Uterus (tissue), 4 donors: Measurements from ENCODE around the gene NSMF. TPM values are rescaled to one million over a fixed set of nuclear protein-coding genes. Genes with fewer than 3 reads are reported as not detected.

Experiments used
- DNase-seq, 2 donors: peaks; one replicate each; pipeline ENCODE4 v3.0.0-alpha.2; 2019 to 2020
- H3K27ac ChIP-seq, 2 donors: fragments of 200-600 bp; sonication (generic); 1 replicate in 1 of 2; 2 replicates in 1 of 2; pipeline ENCODE4 v1.5.1; 2016 to 2018
- H3K27me3 ChIP-seq, 2 donors: fragments of 200-600 bp; sonication (generic); one replicate each; pipeline ENCODE4 v1.5.1; 2018 to 2019; ENCODE audit warnings: control low read depth in 1 of 2
- H3K36me3 ChIP-seq, 2 donors: fragments of 200-600 bp; sonication (generic); one replicate each; pipeline ENCODE4 v1.5.1; 2019; ENCODE audit warnings: control low read depth in 1 of 2
- H3K4me1 ChIP-seq, 2 donors: fragments of 200-600 bp; sonication (generic); one replicate each; pipeline ENCODE4 v1.5.1; 2018 to 2019; ENCODE audit warnings: control low read depth in 1 of 2
- H3K4me3 ChIP-seq, 2 donors: fragments of 200-600 bp; sonication (generic); 1 replicate in 1 of 2; 2 replicates in 1 of 2; pipeline ENCODE4 v1.5.1; 2018 to 2019; ENCODE audit warnings: mild to moderate bottlenecking in 1 of 2
- H3K9me3 ChIP-seq, 2 donors: fragments of 200-600 bp; sonication (generic); one replicate each; pipeline ENCODE4 v1.5.1; 2019; ENCODE audit warnings: control low read depth in 1 of 2
- CTCF ChIP-seq, 4 experiments: fragments of 200-600 bp in 2 of 4; fragments of 450-650 bp in 2 of 4; sonication (generic) in 2 of 4; IDR thresholded peaks; one replicate each; pipeline ENCODE4 v1.5.1; 2016 to 2019; ENCODE audit warnings: antibody characterized with exemption in 4 of 4, mild to moderate bottlenecking in 2 of 4, moderate library complexity in 1 of 4
- POLR2A ChIP-seq, 2 donors: fragments of 450-650 bp; IDR thresholded peaks; one replicate each; pipeline ENCODE4 v1.6.1; 2016; ENCODE audit warnings: antibody characterized with exemption in 2 of 2, mild to moderate bottlenecking in 1 of 2, moderate library complexity in 1 of 2
- intact Hi-C: fragments of 100-400 bp; cut with DNase I; formaldehyde crosslinking; loops from one replicate; pipeline ENCODE4 v1.15.1; 2023; ENCODE audit warnings: low total_unique reads
- microRNA-seq: library from miRNA; unstranded; fragments of <30 nt; microRNA quantifications from one replicate; pipeline ENCODE4, GENCODE V29; 2016; ENCODE audit warnings: borderline microRNAs expressed, borderline replicate concordance
- total RNA-seq, 4 donors: library from RNA; depleted of rRNA in 3 of 4; stranded (reverse); fragments of >200 nt in 3 of 4; gene quantifications; one replicate each; pipeline versions ENCODE4 v1.1.0 to v1.2.4, GENCODE V29; 2014 to 2023
- donor health status: DM: yes; HTN: yes; CAD: no.

NSMF gene
- total RNA-seq, 4 donors from 2014 or later, result 17.4 to 40.7 (median 32.1) TPM

GRCh38 chr9:137398561-137399468 is 60.3 kb downstream of the NSMF start:
- no peak for DNase-seq
- H3K27me3 ChIP-seq, result no peaks in the 10 kb centered on the region
- no peaks in the 10 kb centered on the region for H3K4me1 ChIP-seq
- no peaks in the 10 kb centered on the region for H3K9me3 ChIP-seq
- intact Hi-C loops, result no loop called here
- TF ChIP-seq POLR2A (IDR thresholded peaks at IDR 0.05) (no peak), CTCF (IDR thresholded peaks at IDR 0.05) (no peak)
- H3K27ac ChIP-seq, result no peak overlapping the region
- H3K36me3 ChIP-seq, result no peaks in the 10 kb centered on the region
- H3K4me3 ChIP-seq, result no peak overlapping the region

- intact Hi-C loops, result no loop called here
These were observed 61.3 kb downstream of the NSMF start for GRCh38 chr9:137397675-137398423.

More at GRCh38 chr9:137397675-137398423, 61.3 kb downstream of the NSMF start:
- Histone ChIP-seq H3K9me3 (no peaks in the 10 kb centered on the region), H3K4me1 (no peaks in the 10 kb centered on the region), H3K27me3 (no peaks in the 10 kb centered on the region), H3K4me3 (no peak overlapping the region), H3K27ac (no peak overlapping the region), H3K36me3 (no peaks in the 10 kb centered on the region)
- TF ChIP-seq CTCF (IDR thresholded peaks at IDR 0.05) (no peak), POLR2A (IDR thresholded peaks at IDR 0.05) (no peak)
- DNase-seq, result no peak

Small RNA genes within 50 kb of the gene (microRNA-seq; reads per million reads assigned to microRNA genes)
- not detected for gene MIR7114

Other genes with a start within 250 kb of the NSMF start
- 1 to 10 TPM in 1 of 4 donors, not detected in 3; 3.7 TPM for gene RNF208, start 237.1 kb downstream of the NSMF start, total RNA-seq
- gene CYSRT1, start 234.2 kb downstream of the NSMF start, total RNA-seq, result under 1 TPM in 1 of 4 donors, not detected in 3; 0.34 TPM
- gene RNF224, start 231.8 kb downstream of the NSMF start, total RNA-seq, result under 1 TPM in 1 of 4 donors, not detected in 3; 0.21 TPM
- under 1 TPM in 1 of 4 donors, not detected in 3; 0.48 TPM for gene SLC34A3, start 228.4 kb downstream of the NSMF start, total RNA-seq
- gene TUBB4B, start 218.0 kb downstream of the NSMF start, total RNA-seq, result 100 to 1,000 TPM in 3 of 4 donors, 10 to 100 TPM in 1; 91.5 to 174 (median 139) TPM
- gene STPG3, start 208.0 kb downstream of the NSMF start, total RNA-seq, result not detected
- 10 to 100 TPM; 17.1 to 46.5 (median 43.2) TPM for gene NELFB, start 204.0 kb downstream of the NSMF start, total RNA-seq
- 10 to 100 TPM in 3 of 4 donors, 1 to 10 TPM in 1; 2.6 to 12.7 (median 11.5) TPM for gene TOR4A, start 181.6 kb downstream of the NSMF start, total RNA-seq
- 10 to 100 TPM in 2 of 4 donors, 1 to 10 TPM in 1, under 1 TPM in 1; 0.29 to 16.5 (median 11.4) TPM for gene NRARP, start 157.1 kb downstream of the NSMF start, total RNA-seq
- 10 to 100 TPM; 11.8 to 49.0 (median 31.5) TPM for gene EXD3, start 36.2 kb downstream of the NSMF start, total RNA-seq
- gene NOXA1, start 35.9 kb downstream of the NSMF start, total RNA-seq, result 10 to 100 TPM in 1 of 4 donors, 1 to 10 TPM in 2, under 1 TPM in 1; 0.29 to 13.3 (median 3.4) TPM
- under 1 TPM in 1 of 4 donors, not detected in 3; 0.21 TPM for gene ENTPD8, start 18.0 kb downstream of the NSMF start, total RNA-seq
- 10 to 100 TPM in 1 of 4 donors, 1 to 10 TPM in 2, under 1 TPM in 1; 0.26 to 25.7 (median 3.4) TPM for gene PNPLA7, start 91.1 kb upstream of the NSMF start, total RNA-seq
- 10 to 100 TPM in 3 of 4 donors, 1 to 10 TPM in 1; 8.6 to 47.9 (median 30.5) TPM for gene MRPL41, start 92.5 kb upstream of the NSMF start, total RNA-seq
- gene DPH7, start 119.6 kb upstream of the NSMF start, total RNA-seq, result 10 to 100 TPM; 31.3 to 42.4 (median 38.4) TPM
- gene ZMYND19, start 131.2 kb upstream of the NSMF start, total RNA-seq, result 10 to 100 TPM; 14.7 to 26.4 (median 16.3) TPM
- 10 to 100 TPM; 10.3 to 25.1 (median 21.3) TPM for gene ARRDC1, start 146.4 kb upstream of the NSMF start, total RNA-seq
- gene EHMT1, start 159.7 kb upstream of the NSMF start, total RNA-seq, result 100 to 1,000 TPM in 1 of 4 donors, 10 to 100 TPM in 3; 32.6 to 109 (median 74.9) TPM